ENCODE measurements around the gene PYROXD2.
"Not testable (repeated sequence)": the region's sequence is repeated elsewhere in the genome, so short reads cannot be mapped to it uniquely, and the experiment has no call there.

Gene PYROXD2

DNA sequence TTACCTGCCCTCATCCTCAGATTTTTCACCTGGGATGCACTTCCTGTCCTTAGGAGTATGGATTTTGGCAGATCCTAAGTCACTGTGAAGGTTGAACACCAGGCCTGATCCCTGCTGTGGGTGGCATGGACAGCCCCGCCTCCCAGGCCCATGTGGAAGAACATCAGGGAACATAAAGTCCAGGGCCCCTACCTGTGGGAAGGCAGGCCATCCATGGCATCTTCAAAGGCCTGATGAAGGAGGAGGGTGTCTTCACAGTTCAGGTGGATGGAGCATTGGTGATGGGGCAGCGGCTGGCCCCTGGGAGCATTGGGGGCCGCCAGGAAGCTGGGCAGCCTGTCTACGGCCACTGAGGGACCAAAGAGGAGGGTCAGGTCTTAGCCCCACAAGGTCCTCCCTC lies 24.6 kb downstream of the PYROXD2 start:
- no peak for DNase-seq (ENCODE audit: low spot score)

DNA sequence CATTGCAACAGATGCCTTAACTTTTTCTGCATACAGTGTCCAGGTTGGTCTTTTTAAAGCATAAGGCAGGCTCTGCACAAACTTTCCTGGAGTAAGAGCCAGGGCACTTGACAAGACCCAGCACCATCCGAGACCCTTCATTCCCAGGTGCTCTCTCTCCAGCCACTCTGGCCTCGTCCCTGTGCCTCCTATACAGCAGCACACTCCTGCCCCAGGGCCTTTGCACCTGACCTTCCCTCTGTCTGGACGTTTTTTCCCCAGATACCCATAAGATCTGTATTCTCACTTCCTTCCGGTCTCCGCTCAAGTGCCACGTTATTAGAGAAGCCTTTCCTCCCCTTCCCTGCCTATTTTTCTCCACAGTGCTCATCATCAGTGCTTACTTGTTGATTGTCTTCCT lies 25.6 kb downstream of the PYROXD2 start:
- no peak for DNase-seq (ENCODE audit: low spot score)

DNA sequence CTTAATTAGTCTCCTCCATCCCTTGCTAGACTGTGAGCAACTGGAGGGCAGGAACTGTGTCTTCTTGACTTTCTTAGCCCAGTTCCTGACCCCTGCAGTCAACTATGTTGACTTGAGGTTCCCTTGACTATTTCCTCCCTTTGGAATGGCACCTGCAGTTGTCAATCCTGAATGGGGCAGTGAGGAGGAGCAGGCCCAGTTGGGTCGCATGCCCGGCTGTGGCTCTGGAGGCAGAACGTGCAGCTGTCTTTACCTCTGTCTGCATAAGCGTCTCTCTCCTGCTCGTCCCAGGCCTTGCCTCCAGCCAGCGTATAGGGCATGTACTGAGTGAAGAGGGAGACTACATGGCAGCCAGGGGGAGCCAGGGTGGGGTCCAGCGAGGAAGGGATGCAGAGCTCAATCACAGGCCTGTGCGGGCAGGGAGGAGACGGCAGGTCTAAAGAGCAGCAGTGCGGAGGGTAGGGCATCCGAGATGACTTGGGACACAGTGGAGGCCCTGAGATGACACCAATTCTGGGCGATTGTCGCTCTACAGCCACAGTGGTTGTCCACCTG lies 26.8 kb downstream of the PYROXD2 start:
- peak; percentile 23 for DNase-seq (ENCODE audit: low spot score)

DNA sequence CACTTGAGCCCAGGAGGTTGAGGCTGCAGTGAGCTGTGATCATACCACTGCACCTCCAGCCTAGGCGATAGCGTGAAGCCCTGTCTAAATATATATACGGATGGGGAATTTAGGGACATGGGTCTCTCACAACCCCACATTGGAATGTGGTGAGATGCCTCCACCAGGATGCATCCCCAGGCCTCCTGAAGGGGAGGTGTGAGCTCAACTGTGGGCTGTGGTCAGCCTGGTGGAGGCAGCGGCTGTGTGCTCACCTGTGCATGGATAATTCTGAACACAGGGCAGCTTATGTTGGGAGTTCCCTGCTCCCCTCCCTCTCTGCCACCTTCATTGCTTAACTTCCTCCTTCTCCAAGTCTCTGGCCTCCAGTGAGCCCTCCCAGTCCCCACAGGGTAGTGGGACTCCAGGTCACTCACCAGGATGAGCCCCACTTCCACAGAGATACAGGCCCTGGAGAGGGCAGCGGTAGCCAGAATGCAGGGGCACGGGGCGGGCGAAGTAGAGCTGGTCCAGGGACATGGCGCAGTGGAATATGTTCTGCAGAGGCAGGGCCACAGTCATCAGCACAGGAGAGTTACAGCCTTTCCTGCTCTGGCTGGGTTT lies 30.4 kb downstream of the PYROXD2 start:
- DNase-seq (ENCODE audit: low spot score): no peak

GRCh38 chr10:98383869-98384268 lies 31.1 kb downstream of the PYROXD2 start:
- no peak for DNase-seq (ENCODE audit: low spot score)

- DNase-seq (ENCODE audit: low spot score): not testable (repeated sequence)
These were observed 31.8 kb downstream of the PYROXD2 start for GRCh38 chr10:98383134-98383667.

GRCh38 chr10:98382691-98383101 lies 32.3 kb downstream of the PYROXD2 start:
- no peak for DNase-seq (ENCODE audit: low spot score)

GRCh38 chr10:98380493-98381339 lies 34.3 kb downstream of the PYROXD2 start:
- no peak for DNase-seq (ENCODE audit: low spot score)

GRCh38 chr10:98378722-98379121 lies 36.3 kb downstream of the PYROXD2 start:
- no peak for DNase-seq (ENCODE audit: low spot score)

DNA sequence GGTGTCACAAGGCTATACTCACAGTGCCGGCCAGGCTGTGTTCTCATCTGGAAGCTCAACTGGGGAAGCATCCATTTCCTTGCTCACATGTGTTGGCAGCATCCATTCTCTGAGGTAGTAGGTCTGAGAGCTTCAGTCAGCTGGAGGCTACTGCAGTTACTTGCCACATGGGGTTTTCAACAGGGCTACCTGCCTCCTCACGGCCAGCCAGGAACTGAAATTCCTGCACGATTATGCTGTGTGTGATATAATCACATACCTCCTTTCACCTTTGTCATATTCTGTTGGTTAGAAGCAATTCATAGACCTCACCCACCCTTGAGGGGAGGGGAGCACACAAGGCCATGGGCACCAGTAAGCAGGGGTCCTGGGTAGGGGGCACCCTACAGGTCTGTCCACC lies 37.4 kb downstream of the PYROXD2 start:
- DNase-seq (ENCODE audit: low spot score): no peak

DNA sequence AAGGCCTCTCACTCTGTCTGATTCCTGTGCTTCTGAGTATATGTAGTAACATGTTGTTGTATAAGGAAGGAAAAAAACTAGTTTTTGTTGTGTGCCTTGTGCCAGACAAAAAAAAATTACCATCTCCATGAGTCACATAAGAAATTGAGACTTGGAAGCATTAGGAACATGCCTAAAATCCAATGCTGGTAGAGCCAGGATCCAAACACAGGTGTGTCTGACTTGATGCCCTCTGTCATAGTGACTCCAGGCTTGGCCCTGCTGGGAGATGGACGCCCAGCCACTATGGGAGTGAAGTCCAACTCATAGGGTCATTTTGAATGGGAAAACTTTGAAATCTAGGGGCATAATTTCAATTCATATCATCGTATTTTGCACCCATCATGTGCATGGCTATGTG lies 38.0 kb downstream of the PYROXD2 start:
- no peak for DNase-seq (ENCODE audit: low spot score)

DNA sequence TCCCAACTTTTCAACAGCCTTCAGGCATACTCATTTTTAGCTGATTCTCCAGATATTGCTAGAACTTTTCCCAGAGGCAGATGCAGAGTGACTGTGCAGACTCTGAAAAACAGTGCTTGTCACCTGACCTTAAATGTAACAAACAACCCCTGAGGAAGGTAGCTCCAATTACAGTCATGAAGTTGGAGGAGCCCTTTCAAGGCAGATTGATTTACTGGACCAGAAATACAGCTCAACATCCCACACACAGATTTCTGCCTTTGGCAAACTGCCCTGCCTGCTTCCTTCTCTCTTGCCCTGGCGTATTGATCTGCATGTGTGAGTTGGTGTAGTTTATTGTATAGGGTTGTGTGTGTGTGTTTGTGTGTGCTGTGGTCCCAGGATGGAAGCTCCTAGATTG lies 38.5 kb downstream of the PYROXD2 start:
- no peak for DNase-seq (ENCODE audit: low spot score)

- DNase-seq (ENCODE audit: low spot score): no peak
These were observed 40.6 kb downstream of the PYROXD2 start for GRCh38 chr10:98374217-98374985.

GRCh38 chr10:98373260-98374040 lies 41.5 kb downstream of the PYROXD2 start:
- DNase-seq (ENCODE audit: low spot score): no peak

DNA sequence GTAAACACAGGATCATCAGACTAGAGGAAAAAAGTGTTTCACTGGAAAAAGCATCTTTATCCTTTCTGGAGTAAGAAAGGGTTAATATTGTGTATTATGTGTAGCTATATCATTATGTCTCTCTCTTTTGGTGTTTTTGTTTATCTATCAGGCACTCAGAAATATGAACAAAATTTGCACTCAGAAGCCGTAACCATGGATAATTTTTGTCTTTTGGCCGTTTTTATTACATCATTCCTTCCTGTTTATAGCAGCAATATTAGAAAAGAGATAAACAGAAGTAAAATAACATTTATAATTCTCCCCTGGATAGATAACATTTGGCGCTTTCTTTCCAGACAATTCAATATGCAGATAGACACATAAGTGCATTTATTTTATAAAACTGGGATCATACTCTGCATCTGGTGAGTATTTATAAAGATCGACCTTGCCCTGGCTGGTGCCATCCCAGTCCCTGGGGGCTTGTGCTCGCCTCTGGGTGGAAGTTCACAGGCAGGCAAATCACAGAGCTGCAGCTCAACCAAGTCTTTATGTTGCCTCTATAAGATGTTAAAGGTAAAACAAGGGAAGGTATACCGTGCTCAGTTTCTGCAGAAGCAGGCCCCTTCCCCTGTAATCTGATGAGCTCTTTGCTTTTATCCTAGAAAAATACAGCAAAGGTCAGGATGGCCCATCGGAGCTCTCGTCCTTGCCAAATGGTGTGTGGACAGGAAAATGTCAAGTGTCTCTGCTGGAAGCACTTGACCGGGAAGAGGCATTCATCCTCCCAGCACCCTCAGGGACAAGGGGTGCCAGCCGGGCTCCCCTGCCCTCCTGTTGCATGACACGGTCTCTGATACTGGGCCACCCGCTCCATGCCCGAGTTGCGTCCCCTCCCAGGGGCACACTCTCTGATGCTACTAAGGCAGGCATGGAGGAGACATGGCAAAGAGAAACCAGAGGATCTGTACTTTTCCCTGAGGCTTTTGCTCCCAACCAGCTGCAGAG lies 43.9 kb downstream of the PYROXD2 start:
- DNase-seq (ENCODE audit: low spot score): no peak

- no peak for DNase-seq (ENCODE audit: low spot score)
These were observed 45.2 kb downstream of the PYROXD2 start for GRCh38 chr10:98369801-98370200.

DNA sequence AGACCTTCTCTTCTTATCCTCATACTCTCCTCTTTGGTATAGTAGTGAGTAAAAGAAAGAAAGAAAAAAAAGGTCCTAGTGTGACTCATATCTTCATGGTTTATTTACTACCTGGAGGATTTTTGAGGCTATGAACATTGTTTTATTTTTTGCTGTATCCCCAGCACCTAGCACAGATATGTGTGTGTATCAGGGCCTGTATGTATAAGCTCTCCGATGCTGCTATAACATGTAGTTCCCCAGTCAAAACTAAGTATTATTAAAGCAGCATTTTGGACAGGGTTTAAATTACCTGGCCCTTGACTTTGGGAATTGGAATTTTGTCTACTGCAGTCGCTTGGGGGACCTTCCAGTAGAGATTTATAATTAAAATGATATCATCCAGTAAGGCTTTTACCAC lies 46.3 kb downstream of the PYROXD2 start:
- no peak for DNase-seq (ENCODE audit: low spot score)

DNA sequence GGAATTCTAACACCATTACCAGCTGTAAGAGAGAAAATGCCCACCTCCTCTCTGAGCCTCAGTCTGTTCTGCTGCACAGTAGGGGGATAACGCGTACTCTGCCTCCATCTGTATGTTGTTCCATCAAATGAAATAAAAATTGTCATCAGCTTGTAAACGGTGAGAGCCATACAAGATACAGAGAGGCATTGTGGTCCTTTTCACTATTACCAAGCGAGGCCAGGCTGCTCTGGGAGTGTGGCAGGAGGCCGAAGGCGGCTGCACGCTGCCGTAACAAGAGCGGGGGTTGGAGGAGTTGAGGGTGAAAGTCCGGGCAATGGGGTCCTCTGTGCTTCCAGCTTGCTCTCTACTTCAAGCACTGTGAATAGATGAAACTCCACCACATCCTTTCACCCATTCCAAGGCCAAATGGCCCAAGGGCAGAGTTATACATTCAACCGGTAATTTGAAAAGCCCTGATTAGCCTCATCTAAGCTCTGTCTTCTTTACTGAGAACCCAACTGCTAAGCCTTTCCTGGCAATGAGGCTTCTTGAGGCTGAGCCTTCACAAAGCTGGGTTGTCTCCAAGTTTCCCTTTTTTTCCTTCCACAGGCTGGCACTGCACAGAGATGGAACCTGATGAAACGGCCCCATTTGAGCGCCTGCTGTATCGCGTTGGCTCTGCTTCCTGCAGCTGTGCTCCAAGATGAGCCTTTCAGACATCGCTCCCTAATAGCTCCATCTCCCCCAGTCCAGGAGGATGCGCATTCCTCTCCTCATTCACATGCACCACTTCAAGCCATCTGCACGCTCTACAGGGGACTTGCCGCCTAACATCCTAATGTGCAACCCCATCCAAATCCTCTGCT lies 47.2 kb downstream of the PYROXD2 start:
- no peak for DNase-seq (ENCODE audit: low spot score)

DNA sequence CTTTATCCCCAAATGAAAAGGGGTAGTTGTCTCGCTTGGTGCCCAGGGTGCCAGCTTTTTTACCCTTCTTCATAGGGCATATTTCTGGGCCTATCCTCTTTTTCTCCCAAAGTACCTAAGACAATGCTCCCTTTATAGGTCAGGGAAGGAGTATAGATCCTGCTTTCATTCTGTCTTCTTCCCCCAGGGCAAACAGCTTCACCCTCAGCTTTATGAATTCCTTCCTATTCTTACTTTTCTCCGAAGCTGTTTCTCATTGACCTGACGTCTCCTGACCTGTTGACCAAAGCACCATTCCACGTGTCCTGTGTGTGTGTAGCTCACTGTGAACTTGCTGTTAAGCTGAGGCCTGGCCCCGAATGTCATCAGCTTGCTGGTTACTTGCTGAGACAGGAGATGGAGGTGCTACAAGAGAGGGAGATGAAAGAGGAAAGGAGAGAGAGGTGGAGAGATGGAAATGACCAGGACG lies 48.9 kb downstream of the PYROXD2 start:
- DNase-seq (ENCODE audit: low spot score): no peak
